Measurements from ENCODE around the gene SLX4IP.

- no peak for TF ChIP-seq EP300 (IDR thresholded peaks at IDR 0.05; ENCODE audit: borderline replicate concordance)
- TF ChIP-seq YY1 (IDR thresholded peaks at IDR 0.05; ENCODE audit: low read depth), result no peak
- no peak for TF ChIP-seq TAF1 (IDR thresholded peaks at IDR 0.05; ENCODE audit: low read depth)
- TF ChIP-seq RAD21 (IDR thresholded peaks at IDR 0.05; ENCODE audit: low read depth), result no peak
- no peak for TF ChIP-seq CEBPB (IDR thresholded peaks at IDR 0.05)
- TF ChIP-seq TCF12 (IDR thresholded peaks at IDR 0.05; ENCODE audit: low read depth), result no peak
These were observed 195.0 kb downstream of the SLX4IP start for GRCh38 chr20:10629946-10630650.
